Upper lobe of right lung (tissue), 1 donor: ENCODE measurements around the gene RPS6KC1. TPM values are rescaled to one million over a fixed set of nuclear protein-coding genes. Genes with fewer than 3 reads are reported as not detected.

ENCODE experiments used
- ATAC-seq: fragments of 200-7000 bp; cut with Tn5 transposase; one replicate; pipeline ENCODE4 v1.9.1; 2020; ENCODE audit warnings: mild to moderate bottlenecking, moderate library complexity
- DNase-seq: peaks from one replicate; pipeline ENCODE4 v3.0.0-alpha.2; 2020
- H3K27ac ChIP-seq: fragments of 200-600 bp; one replicate; pipeline ENCODE4 v1.8.0; 2022
- H3K27me3 ChIP-seq: fragments of 200-600 bp; one replicate; pipeline ENCODE4 v1.8.0; 2022; ENCODE audit warnings: mild to moderate bottlenecking
- H3K36me3 ChIP-seq: fragments of 200-600 bp; one replicate; pipeline ENCODE4 v1.8.0; 2022
- H3K4me1 ChIP-seq: fragments of 200-600 bp; one replicate; pipeline ENCODE4 v1.8.0; 2022
- H3K4me3 ChIP-seq: fragments of 200-600 bp; one replicate; pipeline ENCODE4 v1.8.0; 2022; ENCODE audit warnings: mild to moderate bottlenecking
- H3K9me3 ChIP-seq: fragments of 200-600 bp; one replicate; pipeline ENCODE4 v1.8.0; 2022
- intact Hi-C: fragments of 100-400 bp; cut with DNase I; formaldehyde crosslinking; loops from one replicate; pipeline ENCODE4 v1.11.0; 2022
- long read RNA-seq: library from polyadenylated mRNA; unstranded; transcript quantifications from one replicate; pipeline ENCODE4 v2.0.0, GENCODE V29; 2021
- total RNA-seq: library from RNA; stranded (reverse); fragmentation: NEBNext Ultra II Directional; extraction: Animal tissue kit (Norgen Biotek cat#: 25700); gene quantifications from one replicate; pipeline ENCODE4 v1.2.1, GENCODE V29; 2021
- TF ChIP-seq, protein P1 (sequence below): fragments of 200-600 bp; IDR thresholded peaks from one replicate; pipeline ENCODE4 v1.8.0; 2022; ENCODE audit warnings: antibody characterized with exemption
- donor health status: DM: no; HTN: yes; CAD: no; lungs with severe emphysema.

Gene RPS6KC1
- 15.1 TPM for total RNA-seq
- long read RNA-seq, full-length matches to known transcripts = 24 of 56 reads
- long read RNA-seq, partial matches to known transcripts = 5 of 56 reads
- long read RNA-seq, other reads (novel, unspliced or antisense) = 27 of 56 reads

GRCh38 chr1:213051127-213051880, at the start of gene RPS6KC1:
RPS6KC1 (plus strand) TSS chr1:213051241; CDS start chr1:213051405, 164 bp downstream.
- Histone ChIP-seq H3K27ac (peak within 1 kb of the TSS; percentile 73), H3K4me3 (peak within 1 kb of the TSS; percentile 95), H3K9me3 (no peaks in the 10 kb centered on the region), H3K36me3 (no peaks in the 10 kb centered on the region), H3K4me1 (peaks cover 11% of the 10 kb centered on the region), H3K27me3 (peaks cover 7% of the 10 kb centered on the region)
- intact Hi-C loops = no loop called here
- DNase-seq (peak; percentile 94), ATAC-seq (peak; percentile 99)
- TF ChIP-seq, protein P1, sequence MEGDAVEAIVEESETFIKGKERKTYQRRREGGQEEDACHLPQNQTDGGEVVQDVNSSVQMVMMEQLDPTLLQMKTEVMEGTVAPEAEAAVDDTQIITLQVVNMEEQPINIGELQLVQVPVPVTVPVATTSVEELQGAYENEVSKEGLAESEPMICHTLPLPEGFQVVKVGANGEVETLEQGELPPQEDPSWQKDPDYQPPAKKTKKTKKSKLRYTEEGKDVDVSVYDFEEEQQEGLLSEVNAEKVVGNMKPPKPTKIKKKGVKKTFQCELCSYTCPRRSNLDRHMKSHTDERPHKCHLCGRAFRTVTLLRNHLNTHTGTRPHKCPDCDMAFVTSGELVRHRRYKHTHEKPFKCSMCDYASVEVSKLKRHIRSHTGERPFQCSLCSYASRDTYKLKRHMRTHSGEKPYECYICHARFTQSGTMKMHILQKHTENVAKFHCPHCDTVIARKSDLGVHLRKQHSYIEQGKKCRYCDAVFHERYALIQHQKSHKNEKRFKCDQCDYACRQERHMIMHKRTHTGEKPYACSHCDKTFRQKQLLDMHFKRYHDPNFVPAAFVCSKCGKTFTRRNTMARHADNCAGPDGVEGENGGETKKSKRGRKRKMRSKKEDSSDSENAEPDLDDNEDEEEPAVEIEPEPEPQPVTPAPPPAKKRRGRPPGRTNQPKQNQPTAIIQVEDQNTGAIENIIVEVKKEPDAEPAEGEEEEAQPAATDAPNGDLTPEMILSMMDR = no peak

GRCh38 chr1:213003256-213003655, 47.8 kb upstream of the RPS6KC1 start:
- DNase-seq (no peak), ATAC-seq (no peak)
- intact Hi-C loops = no loop called here
- no peaks in the 10 kb centered on the region for H3K4me1 ChIP-seq
- H3K27me3 ChIP-seq = no peaks in the 10 kb centered on the region
- TF ChIP-seq, protein P1 = no peak
- H3K27ac ChIP-seq = no peak overlapping the region
- no peaks in the 10 kb centered on the region for H3K9me3 ChIP-seq
- no peak overlapping the region for H3K4me3 ChIP-seq
- H3K36me3 ChIP-seq = peaks cover 86% of the 10 kb centered on the region

- no peak overlapping the region for H3K27ac ChIP-seq
- DNase-seq (no peak), ATAC-seq (no peak)
- H3K27me3 ChIP-seq = no peaks in the 10 kb centered on the region
- intact Hi-C loops = no loop called here
- peaks cover 72% of the 10 kb centered on the region for H3K36me3 ChIP-seq
- no peaks in the 10 kb centered on the region for H3K4me1 ChIP-seq
- H3K9me3 ChIP-seq = no peaks in the 10 kb centered on the region
- no peak overlapping the region for H3K4me3 ChIP-seq
- TF ChIP-seq, protein P1 = no peak
Measured at GRCh38 chr1:213008564-213008963, 42.5 kb upstream of the RPS6KC1 start.

GRCh38 chr1:213014642-213015041, 36.4 kb upstream of the RPS6KC1 start:
- peak overlapping the region; percentile 63 for H3K4me3 ChIP-seq
- H3K9me3 ChIP-seq = no peaks in the 10 kb centered on the region
- ATAC-seq = no peak
- peaks cover 23% of the 10 kb centered on the region for H3K36me3 ChIP-seq
- H3K27me3 ChIP-seq = no peaks in the 10 kb centered on the region
- H3K4me1 ChIP-seq = peaks cover 11% of the 10 kb centered on the region
- DNase-seq = no peak
- intact Hi-C loops = no loop called here
- TF ChIP-seq, protein P1 = no peak
- peak overlapping the region; percentile 85 for H3K27ac ChIP-seq

DNA sequence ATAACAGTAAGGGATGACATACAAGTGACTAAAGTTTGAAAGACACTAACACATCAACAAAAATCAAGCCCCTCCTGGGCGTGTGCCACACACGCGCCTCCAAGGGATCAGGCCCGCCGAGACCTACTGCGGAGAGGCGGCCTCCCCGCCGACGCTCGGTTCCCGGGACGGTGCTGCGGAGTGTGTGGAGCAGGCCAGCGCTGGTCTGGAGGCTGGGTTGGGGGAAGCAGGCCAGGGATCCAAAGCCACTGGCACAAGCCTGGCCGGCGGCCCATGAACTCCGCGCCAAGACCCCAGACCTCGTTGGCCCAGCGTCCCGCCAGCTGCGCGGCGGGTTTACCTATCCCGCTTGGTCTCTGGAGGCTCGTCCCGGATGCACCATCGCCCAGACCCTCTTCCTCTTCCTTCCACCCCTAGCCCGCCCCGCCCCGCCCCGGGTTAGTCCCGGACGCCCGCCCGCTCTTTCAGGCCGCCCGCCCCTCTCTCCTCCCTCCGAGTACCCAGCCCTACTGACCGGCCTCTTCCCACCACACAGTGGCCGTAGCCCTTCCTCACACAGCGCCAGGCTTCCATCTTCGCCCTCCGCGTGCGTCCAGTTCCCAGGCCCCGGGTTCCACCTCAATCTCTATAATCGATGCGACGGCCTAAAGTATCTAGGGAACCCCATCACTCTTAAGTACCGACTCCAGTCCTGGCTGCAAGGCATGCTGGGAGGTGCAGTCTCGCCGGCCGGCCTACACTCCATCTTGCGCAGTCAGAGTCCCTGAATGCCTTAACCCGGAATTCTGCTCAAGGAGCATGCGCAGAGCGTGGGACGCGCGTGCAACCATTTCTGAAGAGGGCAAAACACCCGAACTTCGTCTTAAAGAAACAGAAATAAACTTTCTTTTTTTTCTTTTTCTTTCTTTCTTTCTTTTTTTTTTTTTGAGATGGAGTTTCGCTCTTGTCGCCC, 35.7 kb upstream of the RPS6KC1 start, which contains the start of gene ANGEL2:
TSS of gene ANGEL2 (minus strand) at position 769 of the 952 bp plus-strand sequence. CDS start at position 573, 196 bp downstream.
- Histone ChIP-seq H3K4me3 (peak within 1 kb of the TSS; percentile 63), H3K27me3 (no peaks in the 10 kb centered on the region), H3K36me3 (peaks cover 23% of the 10 kb centered on the region), H3K27ac (peak within 1 kb of the TSS; percentile 85), H3K9me3 (no peaks in the 10 kb centered on the region), H3K4me1 (peaks cover 11% of the 10 kb centered on the region)
- TF ChIP-seq, protein P1 = no peak
- ATAC-seq (peak; percentile 98), DNase-seq (peak; percentile 98)
- intact Hi-C loops = no loop called here
